Endothelial cell of umbilical vein (primary cell): ENCODE data around the gene PLB1.

Experiments
- EZH2 ChIP-seq: IDR thresholded peaks from 2 replicates; pipeline ENCODE4 v1.6.1; 2012; ENCODE audit warnings: borderline replicate concordance, low read depth, mild to moderate bottlenecking, moderate library complexity, low read length, inconsistent platforms; ENCODE audit not compliant: severe bottlenecking
- FOS ChIP-seq: IDR thresholded peaks from 2 replicates; pipeline ENCODE4 v1.6.1; 2011; ENCODE audit warnings: mild to moderate bottlenecking, low read length, moderate library complexity, borderline replicate concordance; ENCODE audit not compliant: insufficient read depth
- GATA2 ChIP-seq: IDR thresholded peaks from 2 replicates; pipeline ENCODE4 v1.7.0; 2011; ENCODE audit warnings: low read depth, mild to moderate bottlenecking, moderate library complexity, mixed read lengths, low read length; ENCODE audit not compliant: insufficient read length, insufficient read depth
- JUN ChIP-seq: IDR thresholded peaks from 2 replicates; pipeline ENCODE4 v1.6.1; 2011; ENCODE audit warnings: borderline replicate concordance, low read depth; ENCODE audit not compliant: insufficient read length, insufficient read depth
- MAX ChIP-seq: IDR thresholded peaks from 2 replicates; pipeline ENCODE4 v1.6.1; 2011; ENCODE audit not compliant: insufficient read depth, insufficient read length
- MYC ChIP-seq: IDR thresholded peaks from one replicate; pipeline ENCODE4 v1.6.1; 2011; ENCODE audit warnings: mild to moderate bottlenecking, low read depth, low read length
- POLR2A ChIP-seq: IDR thresholded peaks from 2 replicates; pipeline ENCODE4 v1.6.1; 2012; ENCODE audit warnings: low read depth, mild to moderate bottlenecking, control low read depth, low read length
- POLR2AphosphoS5 ChIP-seq: IDR thresholded peaks from 2 replicates; pipeline ENCODE4 v1.6.1; 2012; ENCODE audit warnings: low read depth, mild to moderate bottlenecking, control low read depth, low read length, moderate library complexity; ENCODE audit not compliant: insufficient read depth
- TF ChIP-seq, protein P1 (sequence below), 2 donors: IDR thresholded peaks; 1 replicate in 1 of 2; 2 replicates in 1 of 2; pipeline ENCODE4 v1.5.1; 2011; ENCODE audit warnings: low read length in 2 of 2, mild to moderate bottlenecking in 2 of 2, moderate library complexity in 2 of 2, control low read depth in 1 of 2, inconsistent platforms in 1 of 2, low read depth in 1 of 2; ENCODE audit not compliant: insufficient read depth in 1 of 2; ENCODE audit errors: extremely low read depth in 1 of 2

- TF ChIP-seq, protein P1, sequence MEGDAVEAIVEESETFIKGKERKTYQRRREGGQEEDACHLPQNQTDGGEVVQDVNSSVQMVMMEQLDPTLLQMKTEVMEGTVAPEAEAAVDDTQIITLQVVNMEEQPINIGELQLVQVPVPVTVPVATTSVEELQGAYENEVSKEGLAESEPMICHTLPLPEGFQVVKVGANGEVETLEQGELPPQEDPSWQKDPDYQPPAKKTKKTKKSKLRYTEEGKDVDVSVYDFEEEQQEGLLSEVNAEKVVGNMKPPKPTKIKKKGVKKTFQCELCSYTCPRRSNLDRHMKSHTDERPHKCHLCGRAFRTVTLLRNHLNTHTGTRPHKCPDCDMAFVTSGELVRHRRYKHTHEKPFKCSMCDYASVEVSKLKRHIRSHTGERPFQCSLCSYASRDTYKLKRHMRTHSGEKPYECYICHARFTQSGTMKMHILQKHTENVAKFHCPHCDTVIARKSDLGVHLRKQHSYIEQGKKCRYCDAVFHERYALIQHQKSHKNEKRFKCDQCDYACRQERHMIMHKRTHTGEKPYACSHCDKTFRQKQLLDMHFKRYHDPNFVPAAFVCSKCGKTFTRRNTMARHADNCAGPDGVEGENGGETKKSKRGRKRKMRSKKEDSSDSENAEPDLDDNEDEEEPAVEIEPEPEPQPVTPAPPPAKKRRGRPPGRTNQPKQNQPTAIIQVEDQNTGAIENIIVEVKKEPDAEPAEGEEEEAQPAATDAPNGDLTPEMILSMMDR (IDR thresholded peaks at IDR 0.05; ENCODE audit: extremely low read depth in 1 of 2, insufficient read depth in 1 of 2, low read depth in 1 of 2, low read length in 2 of 2) = no peak
- TF ChIP-seq EZH2 (no peak), POLR2A (no peak), JUN (no peak), MYC (no peak), POLR2AphosphoS5 (no peak), MAX (no peak), FOS (no peak), GATA2 (no peak)
Measured at GRCh38 chr2:28603821-28604220, 108.0 kb downstream of the PLB1 start.
